Activated CD8-positive, alpha-beta memory T cell treated with anti-CD3 and anti-CD28 coated beads, Interleukin-2, amount 50 U/mL, for 48 hours (primary cell): ENCODE measurements around the gene TRAPPC4.
"Not testable (repeated sequence)": the region's sequence is repeated elsewhere in the genome, so short reads cannot be mapped to it uniquely, and the experiment has no call there.

Experiments
- DNase-seq: peaks from one replicate; pipeline ENCODE4 v3.0.0-alpha.2; 2020

Gene TRAPPC4

DNA sequence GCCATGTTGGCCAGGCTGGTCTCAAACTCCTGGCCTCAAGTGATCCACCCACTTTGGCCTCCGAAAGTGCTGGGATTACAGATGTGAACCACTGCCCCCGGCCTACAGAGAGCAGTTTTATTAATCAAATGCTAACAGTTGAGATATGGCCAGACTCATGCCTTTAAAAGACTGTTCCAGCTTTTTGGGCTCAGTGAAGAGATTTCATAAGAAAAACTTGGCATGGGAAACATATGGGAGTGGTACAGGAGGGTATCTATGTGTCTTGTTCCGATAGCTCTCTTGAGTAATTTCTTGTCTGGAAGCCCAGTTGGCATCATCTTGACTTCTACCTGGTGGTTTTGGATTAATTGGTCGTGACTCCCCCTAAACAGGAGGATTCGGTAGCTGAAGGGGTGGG, 20.3 kb downstream of the TRAPPC4 start:
- DNase-seq: no peak

- DNase-seq: not testable (repeated sequence)
These were observed 20.9 kb downstream of the TRAPPC4 start for GRCh38 chr11:119039471-119039870.

DNA sequence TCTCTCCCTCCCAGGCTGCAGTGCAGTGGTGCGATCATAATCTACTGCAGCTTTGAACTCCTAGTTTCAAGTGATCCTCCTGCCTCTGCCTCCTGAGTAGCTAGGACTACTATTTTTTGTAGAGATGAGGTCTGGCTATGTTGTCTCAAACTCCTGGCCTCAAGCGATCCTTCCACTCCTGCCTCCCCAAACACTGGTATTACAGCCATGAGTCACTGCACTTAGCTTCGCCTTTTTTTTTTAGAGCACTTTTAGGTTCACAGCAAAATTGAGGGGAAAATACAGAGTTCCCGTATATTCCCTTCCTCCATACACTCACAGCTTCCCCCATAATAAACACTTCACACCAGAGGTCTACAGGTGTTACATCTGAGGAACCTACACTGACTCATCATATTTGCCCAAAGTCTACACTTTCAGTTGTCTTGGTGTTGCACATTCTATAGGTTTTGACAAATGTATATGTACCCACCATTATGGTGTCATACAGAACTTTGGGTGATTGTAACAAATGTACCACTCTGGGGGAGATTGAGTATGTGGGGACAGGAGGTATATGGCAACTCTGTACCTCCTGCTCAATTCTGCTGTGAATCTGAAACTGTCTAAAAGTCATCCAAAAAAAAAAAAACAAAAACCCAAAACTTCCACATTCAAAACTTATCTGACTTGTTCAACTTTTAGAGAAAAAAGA, 23.4 kb downstream of the TRAPPC4 start:
- no peak for DNase-seq

- no peak for DNase-seq
These were observed 24.4 kb downstream of the TRAPPC4 start for GRCh38 chr11:119042927-119043326.

GRCh38 chr11:119044708-119045107, 26.1 kb downstream of the TRAPPC4 start:
- DNase-seq: no peak

- DNase-seq: no peak
These were observed 27.9 kb downstream of the TRAPPC4 start for GRCh38 chr11:119046489-119046888.

DNA sequence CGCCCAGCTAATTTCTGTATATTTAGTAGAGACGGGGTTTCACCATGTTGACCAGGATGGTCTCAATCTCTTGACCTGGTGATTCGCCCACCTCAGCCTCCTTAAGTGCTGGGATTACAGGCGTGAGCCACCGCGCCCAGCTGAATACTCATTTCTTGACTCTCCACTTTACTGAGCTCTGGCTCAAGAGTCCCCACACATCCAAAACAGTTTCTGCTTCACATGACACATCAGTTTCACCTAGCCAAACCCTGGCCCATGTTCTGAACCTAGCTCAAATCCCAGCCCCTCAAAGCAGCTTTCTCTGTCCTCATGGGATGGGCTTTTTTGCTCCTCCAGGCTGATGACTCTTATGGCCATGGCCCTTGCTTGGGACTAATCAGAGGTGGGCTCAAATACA, 28.6 kb downstream of the TRAPPC4 start:
- DNase-seq: no peak

DNA sequence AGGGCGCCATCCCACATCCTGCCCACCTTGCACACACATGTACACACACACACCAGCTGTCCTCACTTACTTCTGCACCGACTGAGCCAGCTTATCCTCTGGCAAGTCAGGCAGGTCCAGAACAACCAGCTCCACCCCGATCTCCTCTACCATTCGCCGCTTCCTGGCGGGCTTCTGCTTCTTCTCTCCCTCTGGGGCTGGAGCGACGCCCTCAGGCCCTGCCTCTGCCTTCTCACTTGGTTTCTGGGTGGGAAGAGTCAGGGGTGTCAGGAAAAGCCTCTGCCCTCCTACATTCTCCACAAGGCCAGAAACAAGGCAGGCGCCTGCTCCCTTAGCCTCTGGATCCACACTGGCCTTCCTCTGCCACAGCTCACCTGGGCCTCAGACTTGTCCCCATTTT, 30.1 kb downstream of the TRAPPC4 start:
- DNase-seq: no peak

GRCh38 chr11:119049081-119049480, 30.5 kb downstream of the TRAPPC4 start:
- no peak for DNase-seq

- no peak for DNase-seq
These were observed 33.0 kb downstream of the TRAPPC4 start for GRCh38 chr11:119051440-119052162.

- DNase-seq: no peak
These were observed 33.7 kb downstream of the TRAPPC4 start for GRCh38 chr11:119052163-119052814.

DNA sequence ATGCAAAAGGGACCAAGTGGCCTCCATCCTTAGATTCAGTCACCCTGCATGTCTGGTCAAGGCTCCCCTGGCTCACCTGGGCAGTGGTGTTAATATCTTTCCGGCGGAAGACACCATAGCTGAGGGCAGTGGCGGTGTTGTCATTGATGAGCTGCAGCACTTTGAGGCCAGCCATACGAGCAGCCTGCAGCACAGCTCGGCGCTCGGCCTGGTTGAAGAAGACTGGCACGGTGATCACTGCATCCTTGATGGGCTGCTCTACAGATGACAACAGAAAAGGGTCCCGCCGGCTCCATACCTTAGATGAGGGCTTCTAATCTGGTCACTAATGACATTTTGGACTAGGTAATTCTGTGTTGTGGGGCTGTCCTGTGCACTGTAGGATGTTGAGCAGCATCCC, 35.9 kb downstream of the TRAPPC4 start:
- DNase-seq: no peak

- DNase-seq: peak; percentile 66
These were observed 37.3 kb downstream of the TRAPPC4 start for GRCh38 chr11:119055901-119056300.

DNA sequence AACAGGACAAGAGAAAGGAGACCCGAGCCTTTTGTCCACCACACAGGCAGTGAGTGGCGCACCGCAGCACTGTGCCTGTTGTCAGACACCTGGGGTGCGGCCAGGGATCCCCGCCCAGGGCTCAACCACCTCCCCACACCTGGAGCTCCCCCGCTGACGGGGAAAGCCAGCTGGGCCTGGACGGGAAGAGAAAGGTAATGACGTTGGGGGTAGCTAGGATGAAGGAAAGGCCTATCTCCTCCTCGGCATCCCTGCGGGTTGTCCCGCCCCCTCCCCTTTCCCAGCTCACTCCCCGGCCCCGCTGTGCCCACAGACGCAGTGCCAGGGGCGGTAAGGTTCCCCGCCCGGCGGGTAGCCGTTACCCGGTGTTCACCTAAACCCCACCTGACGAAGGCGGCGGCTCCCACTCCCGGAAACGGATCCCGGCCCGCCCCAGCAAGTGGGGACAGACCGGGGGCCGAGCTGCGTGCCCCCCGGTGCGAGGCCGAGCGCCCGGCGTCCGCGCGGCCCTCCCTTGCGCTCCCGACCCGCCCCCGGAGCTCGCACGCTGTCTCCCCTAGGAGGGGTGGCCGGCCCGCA, 37.9 kb downstream of the TRAPPC4 start:
- peak; percentile 71 for DNase-seq

DNA sequence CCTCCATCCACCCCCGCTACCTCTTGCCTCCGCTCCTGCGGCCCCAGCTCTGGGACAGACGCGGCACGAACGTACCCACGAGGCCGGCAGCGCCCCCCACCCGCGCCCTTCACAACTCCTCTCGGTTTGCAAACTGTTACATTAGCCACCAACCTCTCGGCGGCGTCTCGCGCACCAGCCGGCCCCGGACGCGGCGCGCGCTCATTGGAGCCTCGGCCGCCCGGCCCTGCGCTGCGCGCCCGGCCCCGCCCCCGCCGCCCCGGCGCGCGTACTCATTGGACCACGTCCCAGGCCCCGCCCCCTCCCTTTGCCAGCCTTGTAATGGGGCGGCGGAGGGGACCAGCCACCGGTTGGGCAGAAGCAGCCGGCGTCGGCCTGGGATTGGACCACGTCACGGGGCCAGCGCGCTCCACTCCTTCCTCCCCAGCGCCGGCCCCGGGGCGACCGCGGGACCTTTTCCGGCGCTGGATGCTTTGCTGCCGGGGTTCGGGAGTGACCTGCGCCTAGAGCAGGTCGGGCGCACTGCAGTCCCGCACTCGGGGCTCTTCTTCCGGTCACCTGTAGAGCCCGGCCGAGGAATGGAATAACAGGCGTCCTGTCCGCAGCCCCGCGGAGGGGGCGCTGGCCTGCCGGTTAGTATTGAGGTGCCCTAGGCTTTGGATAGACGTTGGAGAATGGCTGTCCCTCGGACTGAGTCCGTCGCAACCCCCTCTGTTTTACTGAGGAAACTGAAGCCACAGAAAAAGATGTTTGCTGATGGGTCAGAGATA, 38.6 kb downstream of the TRAPPC4 start, which contains the start of gene HYOU1:
HYOU1 (minus strand) TSS at position 206 of the 770 bp plus-strand sequence. CDS start 1,045 bp downstream, outside the sequence.
- DNase-seq: peak; percentile 99

DNA sequence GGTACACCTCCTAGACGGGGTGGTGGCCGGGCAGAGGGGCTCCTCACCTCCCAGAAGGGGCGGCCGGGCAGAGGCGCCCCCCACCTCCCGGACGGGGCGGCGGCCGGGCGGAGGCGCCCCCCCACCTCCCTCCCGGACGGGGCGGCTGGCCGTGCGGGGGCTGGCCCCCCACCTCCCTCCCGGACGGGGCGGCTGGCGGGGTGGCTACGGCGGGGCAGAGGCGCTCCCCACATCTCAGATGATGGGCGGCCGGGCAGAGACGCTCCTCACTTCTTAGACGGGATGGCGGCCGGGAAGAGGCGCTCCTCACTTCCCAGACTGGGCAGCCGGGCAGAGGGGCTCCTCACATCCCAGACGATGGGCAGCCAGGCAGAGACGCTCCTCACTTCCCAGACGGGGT, 40.6 kb downstream of the TRAPPC4 start:
- DNase-seq: not testable (repeated sequence)

DNA sequence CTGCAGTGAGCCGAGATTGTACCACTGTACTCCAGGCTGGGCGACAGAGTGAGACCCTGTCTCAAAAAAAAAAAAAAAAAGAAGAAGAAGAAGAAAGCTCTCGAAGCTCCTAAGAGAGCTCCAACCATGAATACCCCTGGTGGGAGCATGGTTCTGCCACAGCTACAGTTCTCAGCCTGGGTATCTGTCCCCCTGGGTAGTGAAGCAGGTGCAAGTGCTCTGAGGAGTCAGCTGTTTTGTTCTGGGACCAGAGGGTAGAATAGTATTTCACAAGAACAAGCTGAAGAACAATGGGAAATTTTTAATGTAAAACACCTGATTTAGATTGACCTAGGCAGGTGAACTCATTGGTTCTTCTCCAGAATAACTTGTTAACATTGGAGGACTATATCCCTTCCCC, 42.7 kb downstream of the TRAPPC4 start:
- DNase-seq: no peak

DNA sequence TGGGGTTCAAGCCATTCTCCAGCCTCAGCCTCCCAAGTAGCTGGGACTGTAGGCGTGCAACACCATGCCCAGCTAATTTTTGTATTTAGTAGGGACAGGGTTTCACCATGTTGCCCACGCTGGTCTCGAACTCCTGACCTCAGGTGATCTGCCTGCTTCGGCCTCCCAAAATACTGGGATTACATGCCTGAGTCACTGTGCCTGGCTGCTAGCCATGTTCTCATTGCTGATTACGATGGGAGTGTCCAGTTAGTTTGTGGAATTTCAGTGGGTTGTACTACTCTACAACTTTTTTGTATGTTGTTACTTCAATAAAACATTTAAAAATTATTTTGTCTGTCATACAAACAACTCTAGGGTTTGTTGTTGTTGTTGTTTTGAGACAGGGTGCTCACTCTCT, 44.2 kb downstream of the TRAPPC4 start:
- no peak for DNase-seq

DNA sequence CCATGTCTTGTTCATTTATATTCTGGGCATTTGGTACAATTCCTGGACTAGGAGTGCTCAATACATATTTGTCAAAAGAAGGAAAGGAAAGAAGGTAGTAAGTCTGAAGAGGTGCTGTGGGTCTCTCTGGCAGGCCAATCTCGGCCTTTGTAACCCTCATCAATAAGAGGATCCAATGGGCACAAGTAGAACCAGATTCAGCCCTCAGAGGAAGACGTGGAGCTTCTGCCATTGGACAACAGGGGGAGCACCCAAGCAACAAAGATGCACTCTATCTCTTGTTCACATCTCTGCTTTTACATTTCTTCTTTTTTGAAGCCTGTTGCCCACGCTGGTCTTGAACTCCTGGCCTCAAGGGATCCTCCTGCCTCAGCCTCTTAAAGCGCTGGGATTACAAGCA, 46.8 kb downstream of the TRAPPC4 start:
- no peak for DNase-seq

- peak; percentile 98 for DNase-seq
These were observed 49.0 kb downstream of the TRAPPC4 start, which contains the start of gene VPS11 for GRCh38 chr11:119067371-119068222. Gene VPS11 (plus strand): TSS chr11:119067818. CDS start chr11:119067824, 6 bp downstream.
